ENCODE results near the gene ZCCHC7. TPM values are rescaled to one million over a fixed set of nuclear protein-coding genes. Genes with fewer than 3 reads are reported as not detected.
A peak's percentile ranks its signal among the peaks of the same experiment; 100 is the strongest.

Gene ZCCHC7
- total and polyA plus RNA-seq, 10 of the 15 experiments (the other 5 are each of a cell fraction or from before 2014, with no cell fraction given): 42.9 to 178 (median 53.3) TPM

GRCh38 chr9:37082214-37082765, 38.1 kb upstream of the ZCCHC7 start:
- Histone ChIP-seq H3K9ac (ENCODE audit: control insufficient read depth, insufficient read depth, low read length) (peak overlapping the region; percentile 30; the same call in 1 of the 2 replicates), H2AFZ (ENCODE audit: control insufficient read depth, low read depth, low read length) (no peak overlapping the region), H3K9me3 (replicated peaks; ENCODE audit: control insufficient read depth, insufficient read depth, low read length) (no peaks in the 10 kb centered on the region), H3K4me2 (ENCODE audit: control insufficient read depth, insufficient read depth) (peak overlapping the region; percentile 50), H3K27ac (ENCODE audit: control insufficient read depth, insufficient read depth) (peak overlapping the region; percentile 53), H4K20me1 (ENCODE audit: control insufficient read depth, insufficient read depth) (no peaks in the 10 kb centered on the region), H3K4me1 (ENCODE audit: control insufficient read depth, insufficient read depth, low read length) (peaks cover 11% of the 10 kb centered on the region), H3K79me2 (ENCODE audit: control insufficient read depth, insufficient read depth, low read length) (peaks cover 76% of the 10 kb centered on the region), H3K27me3 (replicated peaks in 1 of 2; ENCODE audit: control insufficient read depth in 2 of 2, insufficient read depth in 2 of 2, low read length in 1 of 2) (no peaks in the 10 kb centered on the region), H3K36me3 (ENCODE audit: control insufficient read depth in 2 of 2, insufficient read depth in 2 of 2, low read length in 1 of 2) (peaks cover 4 to 10% of the 10 kb centered on the region in 2 experiments; a peak in 3 of 4 replicates), H3K4me3 (peak overlapping the region; percentile 84)
- WGBS (ENCODE audit: insufficient coverage, insufficient replicate concordance, low lambda C conversion rate, missing lambda C conversion rate): 40% methylated on average over 4 of the region's 4 CpGs
- in situ Hi-C loops (cut with MboI): no loop called here
- intact Hi-C loops (cut with micrococcal nuclease; ENCODE audit: unreplicated experiment): loop anchor here (5.0 kb wide), 2 partner anchors 40 to 220 kb away; partner anchors contain the start of gene ZCCHC7
- POLR2A ChIA-PET: interaction anchor here (0.6 to 1.7 kb wide), 10 partner anchors 9 to 127 kb away, joined by 3 to 8 read pairs (median 4); partner anchors contain the start of gene ZCCHC7
- DNase-seq (ENCODE audit: low read depth, low spot score): no peak
- SMC1A ChIA-PET (ENCODE audit: uncharacterized antibody, unreplicated experiment): interaction anchor here (1.0 to 6.1 kb wide), 21 partner anchors 10 to 248 kb away, joined by 3 to 31 read pairs (median 4); partner anchors contain the start of gene PAX5
- peak; percentile 20; the same call in 2 of the 3 replicates for ATAC-seq
- CTCF ChIA-PET: interaction anchor here (0.6 to 1.6 kb wide), 8 partner anchors 9 to 219 kb away, joined by 3 to 6 read pairs (median 4); no protein-coding TSS in a partner anchor
- no peak for TF ChIP-seq MLLT1 (IDR thresholded peaks at IDR 0.05)
- TF ChIP-seq ZNF274 (IDR thresholded peaks at IDR 0.05; ENCODE audit: insufficient read depth, insufficient read length): no peak
- TF ChIP-seq DPF2 (IDR thresholded peaks at IDR 0.05): no peak
- TF ChIP-seq ATF3 (IDR thresholded peaks at IDR 0.05; ENCODE audit: borderline replicate concordance, extremely low read depth, low read depth, low read length): no peak
- TF ChIP-seq CUX1 (IDR thresholded peaks at IDR 0.05; ENCODE audit: insufficient replicate concordance, low read depth, low read length): no peak
- no peak for TF ChIP-seq MXI1 (IDR thresholded peaks at IDR 0.05; ENCODE audit: low read depth, low read length)
- TF ChIP-seq TCF12 (IDR thresholded peaks at IDR 0.05; ENCODE audit: low read depth, low read length): no peak
- TF ChIP-seq STAT1 (conservative IDR thresholded peaks at IDR 0.05): no peak
- TF ChIP-seq RBBP5 (conservative IDR thresholded peaks at IDR 0.05): no peak
- no peak for TF ChIP-seq CTCF (IDR thresholded peaks at IDR 0.05 in 2 of 3, conservative IDR thresholded peaks at IDR 0.05 in 1 of 3; ENCODE audit: control insufficient read depth in 2 of 3, extremely low read depth in 1 of 3, insufficient read depth in 1 of 3, low read depth in 3 of 3, low read length in 3 of 3)
- TF ChIP-seq SREBF1 (IDR thresholded peaks at IDR 0.05; ENCODE audit: low read length): no peak
- TF ChIP-seq ETV6 (conservative IDR thresholded peaks at IDR 0.05 in 1 of 2, IDR thresholded peaks at IDR 0.05 in 1 of 2; ENCODE audit: borderline replicate concordance in 1 of 2, low read depth in 1 of 2): no peak
- RAD21 ChIA-PET (ENCODE audit: unreplicated experiment): interaction anchor here (0.7 to 9.1 kb wide), 14 partner anchors 18 to 329 kb away, joined by 3 to 64 read pairs (median 3); partner anchors contain the start of gene ZCCHC7
- no peak for FAIRE-seq
- BruUV-seq (replicated peaks): no TSS peak

Data from GM12878 (cell line).